B cell (primary cell): ENCODE results near the gene ARSJ. TPM values are rescaled to one million over a fixed set of nuclear protein-coding genes. Genes with fewer than 3 reads are reported as not detected.

Experiments used
- ATAC-seq: fragments of 200-7000 bp; cut with Tn5 transposase; one replicate; pipeline ENCODE4 v1.10.0; 2021; ENCODE audit warnings: low read depth, mild to moderate bottlenecking, moderate number of reproducible peaks, moderate library complexity
- CTCF ChIA-PET: fragments of 350-600 bp; sonication (Branson Sonifier 250); formaldehyde crosslinking; loops from one replicate; lab custom pipeline; 2021; ENCODE audit warnings: antibody characterized with exemption, inconsistent platforms; lab: Charles Lee
- POLR2A ChIA-PET: fragments of 350-600 bp; sonication (Branson Sonifier 250); formaldehyde crosslinking; loops from one replicate; lab custom pipeline; 2021; ENCODE audit warnings: antibody characterized with exemption; lab: Charles Lee
- DNase-seq: peaks from one replicate; pipeline ENCODE4 v3.0.0; 2013
- H2AFZ ChIP-seq: 2 replicates; pipeline ENCODE4 v1.6.1; 2012; ENCODE audit warnings: mild to moderate bottlenecking, low read depth, low read length; ENCODE audit not compliant: insufficient read depth, poor library complexity, severe bottlenecking
- H3K27ac ChIP-seq, 2 donors: 1 replicate in 1 of 2; 2 replicates in 1 of 2; pipeline ENCODE4 v1.5.1; 2012 to 2013; ENCODE audit warnings: low read length in 2 of 2, mild to moderate bottlenecking in 2 of 2, moderate library complexity in 1 of 2
- H3K27me3 ChIP-seq, 4 experiments: fragments of 200-600 bp in 1 of 4; sonication (generic) in 1 of 4; replicated peaks in 1 of 4; 1 replicate in 2 of 4; 2 replicates in 2 of 4; pipeline versions ENCODE4 v1.6.1 to v1.7.0; 2013 to 2016; ENCODE audit warnings: low read length in 3 of 4, mild to moderate bottlenecking in 2 of 4, mixed read lengths in 1 of 4, moderate library complexity in 1 of 4; ENCODE audit not compliant: insufficient read depth in 4 of 4, control insufficient read depth in 3 of 4; ENCODE audit errors: control extremely low read depth in 1 of 4
- H3K36me3 ChIP-seq, 2 experiments: replicated peaks in 1 of 2; 1 replicate in 1 of 2; 2 replicates in 1 of 2; pipeline versions ENCODE4 v1.6.1 to v1.7.1; 2013; ENCODE audit warnings: low read length in 1 of 2; ENCODE audit not compliant: insufficient read depth in 2 of 2, control insufficient read depth in 1 of 2; ENCODE audit errors: control extremely low read depth in 1 of 2, extremely low read depth in 1 of 2
- H3K4me1 ChIP-seq, 2 donors: fragments of 200-600 bp in 1 of 2; sonication (generic) in 1 of 2; 1 replicate in 1 of 2; 2 replicates in 1 of 2; pipeline versions ENCODE4 v1.5.1 to v1.6.1; 2013 to 2017; ENCODE audit warnings: low read length in 2 of 2; ENCODE audit not compliant: control insufficient read depth in 2 of 2, insufficient read depth in 2 of 2
- H3K4me2 ChIP-seq: replicated peaks from 2 replicates; pipeline ENCODE3; 2012; ENCODE audit warnings: mild to moderate bottlenecking, low read depth, low read length; ENCODE audit not compliant: poor library complexity, severe bottlenecking
- H3K4me3 ChIP-seq, 5 experiments: fragments of 200-600 bp in 1 of 5; sonication (generic) in 1 of 5; 1 replicate in 3 of 5; 2 replicates in 2 of 5; pipeline versions ENCODE4 v1.5.1 to v1.7.0; 2011 to 2016; ENCODE audit warnings: low read length in 4 of 5, mild to moderate bottlenecking in 4 of 5, low read depth in 2 of 5, control low read depth in 1 of 5, moderate library complexity in 1 of 5; ENCODE audit not compliant: insufficient read depth in 1 of 5; ENCODE audit errors: control extremely low read depth in 1 of 5, extremely low read depth in 1 of 5
- H3K79me2 ChIP-seq: fragments of 200-600 bp; sonication (generic); one replicate; pipeline ENCODE4 v1.6.0; 2016; ENCODE audit warnings: low read length; ENCODE audit not compliant: control insufficient read depth, insufficient read depth
- H3K9ac ChIP-seq: fragments of 200-600 bp; sonication (generic); 2 replicates; pipeline ENCODE4 v1.6.1; 2017; ENCODE audit warnings: mild to moderate bottlenecking, low read length, moderate library complexity
- H3K9me3 ChIP-seq, 3 donors: one replicate each; pipeline versions ENCODE4 v1.6.1 to v1.7.1; 2013; ENCODE audit warnings: low read length in 2 of 3; ENCODE audit not compliant: control insufficient read depth in 2 of 3, insufficient read depth in 1 of 3; ENCODE audit errors: control extremely low read depth in 1 of 3
- H4K20me1 ChIP-seq: 2 replicates; pipeline ENCODE4 v1.6.0; 2012; ENCODE audit warnings: mild to moderate bottlenecking, low read length; ENCODE audit not compliant: insufficient read depth, control insufficient read depth, poor library complexity, severe bottlenecking
- H3K27ac Mint-ChIP-seq: one replicate; pipeline ENCODE4 v1.8.0; 2021; ENCODE audit warnings: mixed read lengths
- H3K27me3 Mint-ChIP-seq: one replicate; pipeline ENCODE4 v1.8.0; 2021; ENCODE audit warnings: mixed read lengths
- H3K4me1 Mint-ChIP-seq: one replicate; pipeline ENCODE4 v1.8.0; 2021; ENCODE audit warnings: mixed read lengths
- H3K4me3 Mint-ChIP-seq: one replicate; pipeline ENCODE4 v1.8.0; 2021; ENCODE audit warnings: mixed read lengths
- H3K9me3 Mint-ChIP-seq: one replicate; pipeline ENCODE4 v1.8.0; 2022; ENCODE audit warnings: mixed read lengths; ENCODE audit not compliant: insufficient read depth
- CTCF ChIP-seq: fragments of 200-600 bp; IDR thresholded peaks from one replicate; pipeline ENCODE4 v1.8.0; 2022; ENCODE audit warnings: antibody characterized with exemption, mild to moderate bottlenecking
- EZH2 ChIP-seq: IDR thresholded peaks from 2 replicates; pipeline ENCODE4 v1.6.1; 2012; ENCODE audit warnings: borderline replicate concordance, low read depth, mild to moderate bottlenecking, moderate library complexity, low read length; ENCODE audit not compliant: insufficient read depth, poor library complexity, severe bottlenecking
- WGBS: methylation state at CpG from one replicate; pipeline ENCODE4 v1.1.5; 2013; ENCODE audit warnings: missing lambda C conversion rate; ENCODE audit not compliant: insufficient coverage; 5-methylcytosine and 5-hydroxymethylcytosine counted together
- intact Hi-C: fragments of 100-400 bp; cut with micrococcal nuclease; formaldehyde crosslinking; loops from one replicate; pipeline ENCODE4 v1.10.0; 2022
- polyA plus RNA-seq: library from polyadenylated mRNA; depleted of rRNA; stranded (reverse); fragments of >200 nt; gene quantifications from 2 replicates; pipeline ENCODE4 v1.2.3, GENCODE V29; 2012
- total RNA-seq, 2 donors: library from RNA; stranded (reverse); fragments of 120-200 nt in 1 of 2; gene quantifications; 1 replicate in 1 of 2; 2 replicates in 1 of 2; pipeline versions ENCODE4 v1.2.3 to v1.2.4, GENCODE V29; 2013 to 2022

ARSJ gene
- total and polyA plus RNA-seq, 2 donors (not counting 1 experiment from before 2014, with no cell fraction given) = not detected

GRCh38 chr4:113884655-113885054 is 94.8 kb downstream of the ARSJ start:
- no peak for TF ChIP-seq CTCF
- TF ChIP-seq EZH2 = no peak
- no peaks in the 10 kb centered on the region for H4K20me1 ChIP-seq
- Mint-ChIP-seq H3K27me3 (no peaks in the 10 kb centered on the region), H3K9me3 (peaks cover under 1% of the 10 kb centered on the region), H3K4me1 (no peaks in the 10 kb centered on the region), H3K4me3 (no peak overlapping the region), H3K27ac (no peak overlapping the region)
- no peaks in the 10 kb centered on the region for H3K79me2 ChIP-seq
- no peak for ATAC-seq
- H3K4me2 ChIP-seq = no peak overlapping the region
- no peaks in the 10 kb centered on the region for H3K4me1 ChIP-seq
- intact Hi-C loops = no loop called here
- H3K9ac ChIP-seq = no peak overlapping the region
- no peaks in the 10 kb centered on the region for H3K9me3 ChIP-seq
- H3K27ac ChIP-seq = no peak overlapping the region
- no peak overlapping the region for H2AFZ ChIP-seq
- ChIA-PET POLR2A (no interaction called here), CTCF (no interaction called here)
- no peaks in the 10 kb centered on the region for H3K36me3 ChIP-seq
- H3K4me3 ChIP-seq = no peak overlapping the region
- WGBS = no CpG with 5 or more reads among the region's 1 CpG
- no peaks in the 10 kb centered on the region for H3K27me3 ChIP-seq
- DNase-seq = no peak

- no peaks in the 10 kb centered on the region for H3K27me3 Mint-ChIP-seq
- Histone ChIP-seq H3K4me1 (no peaks in the 10 kb centered on the region), H3K9me3 (no peaks in the 10 kb centered on the region), H3K4me3 (no peak overlapping the region), H3K9ac (no peak overlapping the region), H3K4me2 (no peak overlapping the region), H3K36me3 (no peaks in the 10 kb centered on the region), H3K79me2 (no peaks in the 10 kb centered on the region), H4K20me1 (no peaks in the 10 kb centered on the region), H3K27ac (no peak overlapping the region), H3K27me3 (no peaks in the 10 kb centered on the region), H2AFZ (no peak overlapping the region)
- H3K27ac Mint-ChIP-seq = no peak overlapping the region
- no peaks in the 10 kb centered on the region for H3K9me3 Mint-ChIP-seq
- no CpG with 5 or more reads among the region's 1 CpG for WGBS
- POLR2A ChIA-PET = no interaction called here
- CTCF ChIA-PET = no interaction called here
- intact Hi-C loops = no loop called here
- no peaks in the 10 kb centered on the region for H3K4me1 Mint-ChIP-seq
- H3K4me3 Mint-ChIP-seq = no peak overlapping the region
- DNase-seq = no peak
- no peak for TF ChIP-seq CTCF
- no peak for TF ChIP-seq EZH2
- no peak for ATAC-seq
Measured at GRCh38 chr4:113882668-113883067, 96.8 kb downstream of the ARSJ start.
